HEK293 (cell line): ENCODE results near the gene C5orf34.

ENCODE experiments used
- CTCF ChIA-PET: fragments of 350-600 bp; formaldehyde crosslinking; extraction: SDS; loops from one replicate; lab custom pipeline; 2021; ENCODE audit warnings: antibody characterized with exemption; lab: Yijun Ruan, JAX
- POLR2A ChIA-PET: fragments of 300-600 bp; formaldehyde crosslinking; extraction: SDS; loops from one replicate; lab custom pipeline; 2020; ENCODE audit warnings: antibody characterized with exemption, inconsistent platforms; lab: Yijun Ruan, JAX
- H3K27ac ChIP-seq: fragments of 200-500 bp; sonication (Bioruptor generic); 2 replicates; pipeline ENCODE4 v1.5.1; 2014; ENCODE audit warnings: low read depth, low read length, control low read depth, inconsistent platforms; ENCODE audit errors: extremely low read depth
- H3K36me3 ChIP-seq, 2 experiments: fragments of 200-500 bp in 1 of 2; sonication (Bioruptor generic) in 1 of 2; 1 replicate in 1 of 2; 2 replicates in 1 of 2; pipeline ENCODE4 v1.5.1; 2014 to 2017; ENCODE audit warnings: inconsistent platforms in 2 of 2, low read length in 2 of 2; ENCODE audit not compliant: control insufficient read depth in 2 of 2, insufficient read depth in 1 of 2
- H3K4me1 ChIP-seq: fragments of 200-500 bp; sonication (Bioruptor generic); 2 replicates; pipeline ENCODE4 v1.5.1; 2014; ENCODE audit warnings: mild to moderate bottlenecking, low read length, inconsistent platforms; ENCODE audit not compliant: control insufficient read depth, insufficient read depth
- H3K4me3 ChIP-seq: 2 replicates; pipeline ENCODE4 v1.5.1; 2011; ENCODE audit warnings: low read depth, mild to moderate bottlenecking, control low read depth, low read length, moderate library complexity
- H3K9me3 ChIP-seq: fragments of 200-500 bp; sonication (Bioruptor generic); 2 replicates; pipeline ENCODE4 v1.5.1; 2014; ENCODE audit warnings: low read depth, low read length, inconsistent platforms; ENCODE audit not compliant: control insufficient read depth, insufficient read depth
- GLIS2 ChIP-seq: fragments of 450-650 bp; formaldehyde crosslinking; IDR thresholded peaks from 2 replicates; pipeline ENCODE4 v1.5.1; 2016; ENCODE audit warnings: missing biosample characterization, missing genetic modification characterization
- PRDM1 ChIP-seq: fragments of 450-650 bp; formaldehyde crosslinking; IDR thresholded peaks from 2 replicates; pipeline ENCODE4; 2016; ENCODE audit warnings: missing biosample characterization, missing genetic modification characterization
- TCF7L2 ChIP-seq: IDR thresholded peaks from 2 replicates; pipeline ENCODE4 v1.6.1; 2011; ENCODE audit warnings: low read depth, mild to moderate bottlenecking, inconsistent platforms, low read length, moderate library complexity, borderline replicate concordance
- ZBTB8A ChIP-seq: fragments of 450-650 bp; formaldehyde crosslinking; IDR thresholded peaks from 2 replicates; pipeline ENCODE4 v1.5.1; 2016; ENCODE audit warnings: missing biosample characterization, missing genetic modification characterization
- ZNF146 ChIP-seq: fragments of 450-650 bp; formaldehyde crosslinking; IDR thresholded peaks from 2 replicates; pipeline ENCODE4 v1.5.1; 2016; ENCODE audit warnings: missing biosample characterization, missing genetic modification characterization
- ZNF248 ChIP-seq: fragments of 450-650 bp; formaldehyde crosslinking; IDR thresholded peaks from 2 replicates; pipeline ENCODE4 v1.5.1; 2017; ENCODE audit warnings: missing biosample characterization, missing genetic modification characterization
- ZNF423 ChIP-seq: fragments of 450-650 bp; formaldehyde crosslinking; IDR thresholded peaks from 2 replicates; pipeline ENCODE4 v1.5.1; 2016; ENCODE audit warnings: missing biosample characterization, missing genetic modification characterization
- ZNF660 ChIP-seq: fragments of 450-650 bp; IDR thresholded peaks from 2 replicates; pipeline ENCODE4 v1.5.1; 2018; ENCODE audit warnings: missing biosample characterization, mild to moderate bottlenecking, missing genetic modification characterization
- ZNF768 ChIP-seq: fragments of 450-650 bp; formaldehyde crosslinking; IDR thresholded peaks from 2 replicates; pipeline ENCODE4 v1.5.1; 2018; ENCODE audit warnings: missing biosample characterization, mild to moderate bottlenecking, missing genetic modification characterization
- ZNF785 ChIP-seq: fragments of 450-650 bp; formaldehyde crosslinking; IDR thresholded peaks from 2 replicates; pipeline ENCODE4 v1.5.1; 2016; ENCODE audit warnings: missing biosample characterization, missing genetic modification characterization
- TF ChIP-seq, protein P1 (sequence below): fragments of 450-650 bp; formaldehyde crosslinking; IDR thresholded peaks from 2 replicates; pipeline ENCODE4 v1.5.1; 2016; ENCODE audit warnings: missing biosample characterization, missing genetic modification characterization, borderline replicate concordance
- TF ChIP-seq, protein P2 (sequence below): fragments of 450-650 bp; formaldehyde crosslinking; IDR thresholded peaks from 2 replicates; pipeline ENCODE4 v1.5.1; 2017; ENCODE audit warnings: missing biosample characterization, missing genetic modification characterization
- TF ChIP-seq, protein P3 (sequence below): fragments of 450-650 bp; formaldehyde crosslinking; conservative IDR thresholded peaks from 2 replicates; pipeline ENCODE4 v1.5.1; 2016; ENCODE audit warnings: low read depth, missing biosample characterization, missing genetic modification characterization
- TF ChIP-seq, protein P4 (sequence below): IDR thresholded peaks from 2 replicates; pipeline ENCODE4 v1.6.1; 2011; ENCODE audit warnings: mild to moderate bottlenecking, low read depth, low read length, borderline replicate concordance

C5orf34 gene

DNA sequence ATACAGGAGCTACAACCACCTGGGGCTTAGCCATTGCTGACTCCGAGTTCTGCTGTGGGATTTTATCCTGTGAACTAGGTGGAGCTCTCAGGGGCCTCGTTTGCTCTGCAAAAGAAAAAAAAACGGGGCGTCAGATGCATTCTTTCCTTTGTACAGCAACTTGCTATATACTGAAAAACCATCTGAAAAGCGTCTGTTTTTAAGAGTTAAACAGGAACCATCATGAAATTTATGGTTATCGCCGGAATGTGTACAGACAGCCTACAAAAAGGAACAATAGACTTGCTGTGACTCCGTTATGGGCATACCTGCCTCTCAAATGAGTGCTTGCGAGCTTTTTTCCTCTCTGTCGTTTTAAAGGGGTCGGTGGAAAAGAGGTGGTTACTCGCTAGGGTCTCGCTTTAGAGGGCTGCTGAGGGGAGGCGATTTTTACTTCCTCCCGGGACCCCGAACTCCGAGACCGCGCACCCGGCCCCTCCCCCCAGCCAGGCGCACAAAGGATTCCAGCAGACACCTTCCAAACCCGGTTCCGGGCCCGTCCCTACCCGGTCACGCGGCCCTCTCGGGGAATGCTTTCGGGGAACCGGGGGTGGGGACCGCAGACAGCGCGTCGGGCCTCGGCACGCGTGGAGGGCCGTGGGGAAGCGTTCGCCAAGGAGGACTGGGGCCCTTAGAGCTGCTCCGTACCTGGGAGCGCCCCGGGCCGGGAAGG, 41.1 kb upstream of the C5orf34 start (continued):
- TF ChIP-seq, protein P1, sequence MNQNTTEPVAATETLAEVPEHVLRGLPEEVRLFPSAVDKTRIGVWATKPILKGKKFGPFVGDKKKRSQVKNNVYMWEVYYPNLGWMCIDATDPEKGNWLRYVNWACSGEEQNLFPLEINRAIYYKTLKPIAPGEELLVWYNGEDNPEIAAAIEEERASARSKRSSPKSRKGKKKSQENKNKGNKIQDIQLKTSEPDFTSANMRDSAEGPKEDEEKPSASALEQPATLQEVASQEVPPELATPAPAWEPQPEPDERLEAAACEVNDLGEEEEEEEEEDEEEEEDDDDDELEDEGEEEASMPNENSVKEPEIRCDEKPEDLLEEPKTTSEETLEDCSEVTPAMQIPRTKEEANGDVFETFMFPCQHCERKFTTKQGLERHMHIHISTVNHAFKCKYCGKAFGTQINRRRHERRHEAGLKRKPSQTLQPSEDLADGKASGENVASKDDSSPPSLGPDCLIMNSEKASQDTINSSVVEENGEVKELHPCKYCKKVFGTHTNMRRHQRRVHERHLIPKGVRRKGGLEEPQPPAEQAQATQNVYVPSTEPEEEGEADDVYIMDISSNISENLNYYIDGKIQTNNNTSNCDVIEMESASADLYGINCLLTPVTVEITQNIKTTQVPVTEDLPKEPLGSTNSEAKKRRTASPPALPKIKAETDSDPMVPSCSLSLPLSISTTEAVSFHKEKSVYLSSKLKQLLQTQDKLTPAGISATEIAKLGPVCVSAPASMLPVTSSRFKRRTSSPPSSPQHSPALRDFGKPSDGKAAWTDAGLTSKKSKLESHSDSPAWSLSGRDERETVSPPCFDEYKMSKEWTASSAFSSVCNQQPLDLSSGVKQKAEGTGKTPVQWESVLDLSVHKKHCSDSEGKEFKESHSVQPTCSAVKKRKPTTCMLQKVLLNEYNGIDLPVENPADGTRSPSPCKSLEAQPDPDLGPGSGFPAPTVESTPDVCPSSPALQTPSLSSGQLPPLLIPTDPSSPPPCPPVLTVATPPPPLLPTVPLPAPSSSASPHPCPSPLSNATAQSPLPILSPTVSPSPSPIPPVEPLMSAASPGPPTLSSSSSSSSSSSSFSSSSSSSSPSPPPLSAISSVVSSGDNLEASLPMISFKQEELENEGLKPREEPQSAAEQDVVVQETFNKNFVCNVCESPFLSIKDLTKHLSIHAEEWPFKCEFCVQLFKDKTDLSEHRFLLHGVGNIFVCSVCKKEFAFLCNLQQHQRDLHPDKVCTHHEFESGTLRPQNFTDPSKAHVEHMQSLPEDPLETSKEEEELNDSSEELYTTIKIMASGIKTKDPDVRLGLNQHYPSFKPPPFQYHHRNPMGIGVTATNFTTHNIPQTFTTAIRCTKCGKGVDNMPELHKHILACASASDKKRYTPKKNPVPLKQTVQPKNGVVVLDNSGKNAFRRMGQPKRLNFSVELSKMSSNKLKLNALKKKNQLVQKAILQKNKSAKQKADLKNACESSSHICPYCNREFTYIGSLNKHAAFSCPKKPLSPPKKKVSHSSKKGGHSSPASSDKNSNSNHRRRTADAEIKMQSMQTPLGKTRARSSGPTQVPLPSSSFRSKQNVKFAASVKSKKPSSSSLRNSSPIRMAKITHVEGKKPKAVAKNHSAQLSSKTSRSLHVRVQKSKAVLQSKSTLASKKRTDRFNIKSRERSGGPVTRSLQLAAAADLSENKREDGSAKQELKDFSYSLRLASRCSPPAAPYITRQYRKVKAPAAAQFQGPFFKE (tag by site-specific recombination): no peak
- no peak for TF ChIP-seq ZNF785 (tag by site-specific recombination)
- TF ChIP-seq, protein P2, sequence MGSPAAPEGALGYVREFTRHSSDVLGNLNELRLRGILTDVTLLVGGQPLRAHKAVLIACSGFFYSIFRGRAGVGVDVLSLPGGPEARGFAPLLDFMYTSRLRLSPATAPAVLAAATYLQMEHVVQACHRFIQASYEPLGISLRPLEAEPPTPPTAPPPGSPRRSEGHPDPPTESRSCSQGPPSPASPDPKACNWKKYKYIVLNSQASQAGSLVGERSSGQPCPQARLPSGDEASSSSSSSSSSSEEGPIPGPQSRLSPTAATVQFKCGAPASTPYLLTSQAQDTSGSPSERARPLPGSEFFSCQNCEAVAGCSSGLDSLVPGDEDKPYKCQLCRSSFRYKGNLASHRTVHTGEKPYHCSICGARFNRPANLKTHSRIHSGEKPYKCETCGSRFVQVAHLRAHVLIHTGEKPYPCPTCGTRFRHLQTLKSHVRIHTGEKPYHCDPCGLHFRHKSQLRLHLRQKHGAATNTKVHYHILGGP: peak; percentile 96
- TF ChIP-seq GLIS2 (tag by site-specific recombination): peak; percentile 82
- TF ChIP-seq, protein P3, sequence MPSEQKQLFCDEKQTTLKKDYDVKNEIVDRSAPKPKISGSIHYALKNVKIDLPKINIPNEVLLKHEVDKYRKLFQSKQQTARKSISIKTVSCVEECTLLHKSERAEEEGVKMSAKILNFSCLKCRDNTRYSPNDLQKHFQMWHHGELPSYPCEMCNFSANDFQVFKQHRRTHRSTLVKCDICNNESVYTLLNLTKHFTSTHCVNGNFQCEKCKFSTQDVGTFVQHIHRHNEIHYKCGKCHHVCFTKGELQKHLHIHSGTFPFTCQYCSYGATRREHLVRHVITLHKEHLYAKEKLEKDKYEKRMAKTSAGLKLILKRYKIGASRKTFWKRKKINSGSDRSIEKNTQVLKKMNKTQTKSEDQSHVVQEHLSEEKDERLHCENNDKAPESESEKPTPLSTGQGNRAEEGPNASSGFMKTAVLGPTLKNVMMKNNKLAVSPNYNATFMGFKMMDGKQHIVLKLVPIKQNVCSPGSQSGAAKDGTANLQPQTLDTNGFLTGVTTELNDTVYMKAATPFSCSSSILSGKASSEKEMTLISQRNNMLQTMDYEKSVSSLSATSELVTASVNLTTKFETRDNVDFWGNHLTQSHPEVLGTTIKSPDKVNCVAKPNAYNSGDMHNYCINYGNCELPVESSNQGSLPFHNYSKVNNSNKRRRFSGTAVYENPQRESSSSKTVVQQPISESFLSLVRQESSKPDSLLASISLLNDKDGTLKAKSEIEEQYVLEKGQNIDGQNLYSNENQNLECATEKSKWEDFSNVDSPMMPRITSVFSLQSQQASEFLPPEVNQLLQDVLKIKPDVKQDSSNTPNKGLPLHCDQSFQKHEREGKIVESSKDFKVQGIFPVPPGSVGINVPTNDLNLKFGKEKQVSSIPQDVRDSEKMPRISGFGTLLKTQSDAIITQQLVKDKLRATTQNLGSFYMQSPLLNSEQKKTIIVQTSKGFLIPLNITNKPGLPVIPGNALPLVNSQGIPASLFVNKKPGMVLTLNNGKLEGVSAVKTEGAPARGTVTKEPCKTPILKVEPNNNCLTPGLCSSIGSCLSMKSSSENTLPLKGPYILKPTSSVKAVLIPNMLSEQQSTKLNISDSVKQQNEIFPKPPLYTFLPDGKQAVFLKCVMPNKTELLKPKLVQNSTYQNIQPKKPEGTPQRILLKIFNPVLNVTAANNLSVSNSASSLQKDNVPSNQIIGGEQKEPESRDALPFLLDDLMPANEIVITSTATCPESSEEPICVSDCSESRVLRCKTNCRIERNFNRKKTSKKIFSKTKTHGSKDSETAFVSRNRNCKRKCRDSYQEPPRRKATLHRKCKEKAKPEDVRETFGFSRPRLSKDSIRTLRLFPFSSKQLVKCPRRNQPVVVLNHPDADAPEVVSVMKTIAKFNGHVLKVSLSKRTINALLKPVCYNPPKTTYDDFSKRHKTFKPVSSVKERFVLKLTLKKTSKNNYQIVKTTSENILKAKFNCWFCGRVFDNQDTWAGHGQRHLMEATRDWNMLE (tag by site-specific recombination): no peak
- peak; percentile 21; the same call in 1 of the 2 replicates for TF ChIP-seq ZBTB8A
- no peak for TF ChIP-seq ZNF248 (tag by site-specific recombination)

DNA sequence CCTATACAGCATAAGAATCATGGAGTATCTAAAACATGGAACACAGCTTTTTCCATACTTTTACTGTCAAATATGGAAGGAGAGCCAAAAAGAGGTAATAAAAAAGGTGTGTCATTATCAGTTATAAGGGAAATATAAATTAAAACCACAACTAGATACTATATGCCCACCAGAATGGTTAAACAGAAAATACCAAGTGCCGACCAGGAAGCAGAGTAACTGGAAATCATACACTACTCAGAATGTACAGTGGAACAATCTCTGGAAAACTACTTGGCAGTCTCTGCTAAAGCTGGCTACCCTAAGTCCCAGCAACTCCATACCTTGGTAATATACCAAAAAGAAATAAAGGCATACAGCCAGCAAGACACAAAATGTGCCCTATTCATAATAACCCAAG, 39.5 kb upstream of the C5orf34 start:
- TF ChIP-seq ZNF768 (tag by site-specific recombination): no peak
- TF ChIP-seq ZNF423: no peak
- TF ChIP-seq, protein P4, sequence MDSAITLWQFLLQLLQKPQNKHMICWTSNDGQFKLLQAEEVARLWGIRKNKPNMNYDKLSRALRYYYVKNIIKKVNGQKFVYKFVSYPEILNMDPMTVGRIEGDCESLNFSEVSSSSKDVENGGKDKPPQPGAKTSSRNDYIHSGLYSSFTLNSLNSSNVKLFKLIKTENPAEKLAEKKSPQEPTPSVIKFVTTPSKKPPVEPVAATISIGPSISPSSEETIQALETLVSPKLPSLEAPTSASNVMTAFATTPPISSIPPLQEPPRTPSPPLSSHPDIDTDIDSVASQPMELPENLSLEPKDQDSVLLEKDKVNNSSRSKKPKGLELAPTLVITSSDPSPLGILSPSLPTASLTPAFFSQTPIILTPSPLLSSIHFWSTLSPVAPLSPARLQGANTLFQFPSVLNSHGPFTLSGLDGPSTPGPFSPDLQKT: no peak
- no peak for TF ChIP-seq ZNF660
- no peak for TF ChIP-seq PRDM1
- no peak for TF ChIP-seq TCF7L2
- TF ChIP-seq ZNF146 (tag by site-specific recombination): no peak
- Histone ChIP-seq H3K36me3 (peaks cover 47 to 55% of the 10 kb centered on the region in 2 experiments), H3K9me3 (no peaks in the 10 kb centered on the region), H3K4me1 (peaks cover 13% of the 10 kb centered on the region; the same call in 1 of the 2 replicates), H3K4me3 (no peak overlapping the region), H3K27ac (no peak overlapping the region)
- ChIA-PET CTCF (interaction anchor here (0.5 to 2.4 kb wide), 6 partner anchors 10 to 778 kb away, joined by 3 to 12 read pairs (median 4); no protein-coding TSS in a partner anchor), POLR2A (interaction anchor here (0.6 to 2.3 kb wide), 4 partner anchors 10 to 71 kb away, joined by 3 to 15 read pairs (median 6); partner anchors contain the start of genes C5orf34 and TMEM267)
